ENCODE data around the gene GABPA.
"Not testable (repeated sequence)": the region's sequence is repeated elsewhere in the genome, so short reads cannot be mapped to it uniquely, and the experiment has no call there.

GABPA gene

DNA sequence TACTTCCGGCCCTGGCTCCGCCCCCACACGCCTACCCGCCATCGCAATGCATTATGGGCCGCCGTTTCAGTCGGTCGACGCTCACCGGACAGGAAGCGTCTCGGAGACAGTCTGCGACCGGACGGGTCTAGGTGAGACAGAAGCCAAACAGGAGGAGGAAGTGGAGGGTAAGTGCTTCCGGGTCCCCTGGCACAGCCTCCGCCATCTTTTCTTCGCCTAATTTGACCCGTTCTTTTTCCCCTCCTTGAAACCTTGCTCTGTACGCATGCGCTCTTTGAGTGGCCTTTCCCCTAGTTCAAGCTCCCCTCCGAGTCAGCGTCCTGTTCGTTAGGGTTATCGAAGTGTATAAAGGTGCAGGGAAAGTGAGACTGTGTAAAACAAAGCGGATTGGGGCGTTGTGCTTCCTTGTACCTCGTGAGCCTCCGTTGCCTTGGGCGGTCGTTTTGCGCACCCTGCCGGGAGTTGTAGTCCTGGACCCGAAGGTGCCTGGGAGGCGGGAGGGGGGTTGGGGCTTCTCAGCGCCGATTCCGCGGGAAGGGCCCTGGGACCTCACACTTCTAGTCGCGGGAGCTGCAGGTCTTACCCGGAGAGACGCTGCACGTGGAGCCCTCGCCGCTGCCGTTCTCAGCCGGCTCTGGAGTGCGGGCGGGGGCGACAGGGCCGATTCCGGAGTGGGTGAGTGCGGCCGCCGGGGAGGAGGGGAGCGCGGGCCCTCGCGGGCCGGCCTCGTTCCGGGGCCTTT, at the start of gene GABPA, which contains the start of gene ATP5PF:
TSS of gene GABPA (plus strand) at position 69 of the 742 bp plus-strand sequence. CDS start 6,627 bp downstream, outside the sequence.
TSS of gene ATP5PF (minus strand) at position 1 of the 742 bp plus-strand sequence. CDS start 5,110 bp downstream, outside the sequence.
- TF ChIP-seq, protein P1, sequence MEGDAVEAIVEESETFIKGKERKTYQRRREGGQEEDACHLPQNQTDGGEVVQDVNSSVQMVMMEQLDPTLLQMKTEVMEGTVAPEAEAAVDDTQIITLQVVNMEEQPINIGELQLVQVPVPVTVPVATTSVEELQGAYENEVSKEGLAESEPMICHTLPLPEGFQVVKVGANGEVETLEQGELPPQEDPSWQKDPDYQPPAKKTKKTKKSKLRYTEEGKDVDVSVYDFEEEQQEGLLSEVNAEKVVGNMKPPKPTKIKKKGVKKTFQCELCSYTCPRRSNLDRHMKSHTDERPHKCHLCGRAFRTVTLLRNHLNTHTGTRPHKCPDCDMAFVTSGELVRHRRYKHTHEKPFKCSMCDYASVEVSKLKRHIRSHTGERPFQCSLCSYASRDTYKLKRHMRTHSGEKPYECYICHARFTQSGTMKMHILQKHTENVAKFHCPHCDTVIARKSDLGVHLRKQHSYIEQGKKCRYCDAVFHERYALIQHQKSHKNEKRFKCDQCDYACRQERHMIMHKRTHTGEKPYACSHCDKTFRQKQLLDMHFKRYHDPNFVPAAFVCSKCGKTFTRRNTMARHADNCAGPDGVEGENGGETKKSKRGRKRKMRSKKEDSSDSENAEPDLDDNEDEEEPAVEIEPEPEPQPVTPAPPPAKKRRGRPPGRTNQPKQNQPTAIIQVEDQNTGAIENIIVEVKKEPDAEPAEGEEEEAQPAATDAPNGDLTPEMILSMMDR (IDR thresholded peaks at IDR 0.05; ENCODE audit: borderline replicate concordance, control extremely low read depth, extremely low read depth, insufficient read depth, missing control alignments), result no peak
- DNase-seq (ENCODE audit: low spot score), result peak; percentile 92
- in situ Hi-C loops (cut with MboI; ENCODE audit: low sequenced_read_pairs, unreplicated experiment), result no loop called here

DNA sequence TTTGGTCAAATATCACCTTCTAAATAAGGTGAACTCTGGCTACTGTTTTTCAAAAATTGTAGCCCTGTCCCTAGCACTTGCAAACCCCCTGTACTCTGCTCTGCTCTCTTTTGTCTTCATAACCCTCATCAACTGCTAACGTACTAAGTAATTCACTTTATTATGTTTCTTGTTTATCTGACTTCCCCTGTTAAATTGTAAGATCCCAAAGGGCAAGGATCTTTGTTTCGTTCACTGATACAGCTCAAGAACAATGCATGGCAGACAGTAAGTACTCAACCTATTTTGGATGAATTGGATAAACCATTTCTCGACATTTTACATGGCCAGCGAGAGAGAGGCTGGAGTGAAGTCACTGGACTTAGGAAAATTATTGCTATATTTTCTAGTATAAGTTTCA, 47.0 kb upstream of the GABPA start:
- in situ Hi-C loops (cut with MboI; ENCODE audit: low sequenced_read_pairs, unreplicated experiment), result no loop called here
- DNase-seq (ENCODE audit: low spot score), result no peak
- TF ChIP-seq, protein P1 (IDR thresholded peaks at IDR 0.05; ENCODE audit: borderline replicate concordance, control extremely low read depth, extremely low read depth, insufficient read depth, missing control alignments), result no peak

- TF ChIP-seq, protein P1 (IDR thresholded peaks at IDR 0.05; ENCODE audit: borderline replicate concordance, control extremely low read depth, extremely low read depth, insufficient read depth, missing control alignments), result no peak
- in situ Hi-C loops (cut with MboI; ENCODE audit: low sequenced_read_pairs, unreplicated experiment), result no loop called here
- no peak for DNase-seq (ENCODE audit: low spot score)
Observed at GRCh38 chr21:25688275-25689155, 46.3 kb upstream of the GABPA start.

DNA sequence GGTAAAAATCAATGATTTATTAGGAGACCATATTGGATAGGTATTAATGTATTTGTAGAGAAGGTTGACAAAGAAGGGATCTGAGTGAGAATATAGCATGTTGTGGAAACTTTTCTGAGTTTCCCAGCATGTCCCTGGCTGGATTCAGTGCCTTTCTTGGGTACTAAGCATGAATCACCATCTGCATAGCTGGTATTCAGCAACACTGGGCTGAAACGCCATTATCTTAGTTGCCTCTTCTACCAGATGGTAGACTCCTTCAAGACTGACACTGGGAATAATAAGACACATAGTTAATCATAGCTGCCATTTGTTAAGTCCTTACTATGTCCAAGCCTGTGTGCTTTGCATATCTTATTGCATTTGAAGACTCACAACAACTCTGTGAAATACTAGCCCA, 45.5 kb upstream of the GABPA start:
- in situ Hi-C loops (cut with MboI; ENCODE audit: low sequenced_read_pairs, unreplicated experiment), result no loop called here
- no peak for DNase-seq (ENCODE audit: low spot score)

DNA sequence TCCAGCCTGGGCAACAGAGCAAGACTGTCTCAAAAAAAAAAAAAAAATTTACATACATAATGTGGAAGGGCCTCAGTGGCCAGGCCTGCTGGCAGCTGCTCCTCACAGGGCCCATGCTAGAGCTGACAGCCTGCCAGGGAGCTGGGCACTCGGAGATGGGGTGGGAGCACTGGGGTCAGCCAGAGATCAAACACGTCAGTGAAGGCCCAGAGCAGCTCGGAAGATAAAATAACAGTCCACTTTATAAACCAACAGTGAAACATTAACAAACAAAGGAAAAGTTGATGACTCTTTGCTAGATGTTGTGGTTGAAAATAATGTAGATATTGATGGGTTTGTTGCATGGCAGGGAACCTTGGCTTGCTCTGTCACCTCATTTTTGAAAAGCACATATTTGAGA, 42.8 kb upstream of the GABPA start:
- DNase-seq (ENCODE audit: low spot score), result no peak
- in situ Hi-C loops (cut with MboI; ENCODE audit: low sequenced_read_pairs, unreplicated experiment), result no loop called here
- TF ChIP-seq, protein P1 (IDR thresholded peaks at IDR 0.05; ENCODE audit: borderline replicate concordance, control extremely low read depth, extremely low read depth, insufficient read depth, missing control alignments), result no peak

More for the DNA sequence above, 45.5 kb upstream of the GABPA start:
- TF ChIP-seq, protein P1 (IDR thresholded peaks at IDR 0.05; ENCODE audit: borderline replicate concordance, control extremely low read depth, extremely low read depth, insufficient read depth, missing control alignments), result no peak

DNA sequence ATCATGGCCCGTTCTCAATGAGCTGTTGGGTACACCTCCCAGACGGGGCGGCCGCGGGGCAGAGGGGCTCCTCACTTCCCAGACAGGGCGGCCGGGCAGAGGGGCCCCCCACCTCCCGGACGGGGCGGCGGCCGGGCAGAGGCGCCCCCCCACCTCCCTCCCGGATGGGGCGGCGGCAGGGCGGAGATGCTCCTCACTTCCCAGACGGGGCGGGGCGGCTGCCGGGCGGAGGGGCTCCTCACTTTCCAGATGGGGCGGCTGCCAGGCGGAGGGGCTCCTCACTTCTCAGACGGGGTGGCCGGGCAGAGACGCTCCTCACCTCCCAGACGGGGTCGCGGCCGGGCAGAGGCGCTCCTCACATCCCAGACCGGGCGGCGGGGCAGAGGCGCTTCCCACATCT, 39.3 kb upstream of the GABPA start:
- not testable (repeated sequence) for DNase-seq (ENCODE audit: low spot score)

More for the DNA sequence above, 39.3 kb upstream of the GABPA start:
- in situ Hi-C loops (cut with MboI; ENCODE audit: low sequenced_read_pairs, unreplicated experiment), result not testable (repeated sequence)

All from GM13976 (cell line).